NCI-H460 (cell line): ENCODE results near the gene FERMT2. TPM values are rescaled to one million over a fixed set of nuclear protein-coding genes. Genes with fewer than 3 reads are reported as not detected.
A peak's percentile ranks its signal among the peaks of the same experiment; 100 is the strongest.

Experiments
- DNase-seq: peaks from one replicate; pipeline ENCODE4 v3.0.0-alpha.2; 2016; ENCODE audit warnings: low read depth; ENCODE audit errors: extremely low read depth
- polyA plus RNA-seq: library from polyadenylated mRNA; depleted of rRNA; stranded (reverse); fragments of >200 nt; gene quantifications from 2 replicates; pipeline ENCODE4 v1.2.3, GENCODE V29; 2014; cell fraction: nucleus; rRNA removed
- total RNA-seq: library from RNA; depleted of rRNA; stranded (reverse); fragments of >200 nt; shearing (Covaris generic); gene quantifications from 2 replicates; pipeline ENCODE4 v1.2.3, GENCODE V29; 2014; rRNA removed

The FERMT2 gene
- total RNA-seq: 62.2 and 62.3 TPM in 2 replicates
- polyA plus RNA-seq: 41.9 and 59.3 TPM in 2 replicates

GRCh38 chr14:52950898-52951680, at the start of gene FERMT2:
TSS of gene FERMT2 (minus strand) at chr14:52951050. CDS start at chr14:52950568, 482 bp downstream.
- peak; percentile 87 for DNase-seq

- DNase-seq: no peak
Measured at GRCh38 chr14:52998376-52999015, 47.6 kb upstream of the FERMT2 start.

- no peak for DNase-seq
Measured at GRCh38 chr14:52996493-52996892, 45.6 kb upstream of the FERMT2 start.

- no peak for DNase-seq
Measured at GRCh38 chr14:52995998-52996397, 45.1 kb upstream of the FERMT2 start.

GRCh38 chr14:52992236-52992870, 41.5 kb upstream of the FERMT2 start:
- DNase-seq: no peak

GRCh38 chr14:52988139-52988538, 37.3 kb upstream of the FERMT2 start:
- no peak for DNase-seq

- DNase-seq: no peak
Measured at GRCh38 chr14:52987514-52987913, 36.7 kb upstream of the FERMT2 start.

- DNase-seq: no peak
Measured at GRCh38 chr14:52987042-52987441, 36.2 kb upstream of the FERMT2 start.

- no peak for DNase-seq
Measured at GRCh38 chr14:52977798-52978197, 26.9 kb upstream of the FERMT2 start.

- DNase-seq: no peak
Measured at GRCh38 chr14:52974406-52974805, 23.6 kb upstream of the FERMT2 start.

- peak; percentile 68 for DNase-seq
Measured at GRCh38 chr14:52961060-52961639, 10.3 kb upstream of the FERMT2 start.

GRCh38 chr14:52960627-52961026, 9.8 kb upstream of the FERMT2 start:
- DNase-seq: no peak

GRCh38 chr14:52954346-52955214, 3.7 kb upstream of the FERMT2 start:
- DNase-seq: no peak

GRCh38 chr14:52951681-52952554, 1.1 kb upstream of the FERMT2 start:
- DNase-seq: peak; percentile 78

- DNase-seq: peak; percentile 23
Measured at GRCh38 chr14:52950410-52950897, 396 bp downstream of the FERMT2 start.

- DNase-seq: peak; percentile 26
Measured at GRCh38 chr14:52949711-52950409, 990 bp downstream of the FERMT2 start.

GRCh38 chr14:52949249-52949648, 1.6 kb downstream of the FERMT2 start:
- no peak for DNase-seq

- DNase-seq: no peak
Measured at GRCh38 chr14:52948836-52949235, 2.0 kb downstream of the FERMT2 start.
